IMR-90 (cell line): ENCODE data around the gene MLF2. TPM values are rescaled to one million over a fixed set of nuclear protein-coding genes. Genes with fewer than 3 reads are reported as not detected.

Experiments
- ATAC-seq: fragments of 200-7000 bp; cut with Tn5 transposase; 2 replicates; pipeline ENCODE4 v1.9.1; 2020; ENCODE audit warnings: low read depth, mild to moderate bottlenecking, moderate library complexity
- BruUV-seq: library from RNA; stranded (reverse); fragments of 400-500 nt; replicated peaks from 2 replicates; lab custom pipeline; 2021; lab: Mats Ljungman, UMichigan
- CTCF ChIA-PET: fragments of 300-600 bp; formaldehyde crosslinking; extraction: SDS; loops from one replicate; lab custom pipeline; 2021; ENCODE audit warnings: antibody characterized with exemption; lab: Yijun Ruan, JAX
- POLR2A ChIA-PET: fragments of 300-600 bp; sonication (Branson Sonifier 250); formaldehyde crosslinking; loops from one replicate; lab custom pipeline; 2022; ENCODE audit warnings: antibody characterized with exemption; ENCODE audit not compliant: unreplicated experiment; lab: Charles Lee
- DNase-seq: peaks from one replicate; pipeline ENCODE4 v3.0.0; 2013
- H2AFZ ChIP-seq: replicated peaks from 2 replicates; pipeline ENCODE3; 2013; ENCODE audit warnings: low read length, mild to moderate bottlenecking; ENCODE audit not compliant: poor library complexity
- H2AK5ac ChIP-seq: 2 replicates; pipeline ENCODE4 v1.6.1; 2013; ENCODE audit warnings: low read depth, low read length, inconsistent platforms
- H2AK9ac ChIP-seq: replicated peaks from 2 replicates; pipeline ENCODE3; 2013; ENCODE audit warnings: mild to moderate bottlenecking, low read depth, low read length, moderate library complexity; ENCODE audit not compliant: poor library complexity
- H2BK120ac ChIP-seq: 2 replicates; pipeline ENCODE4 v1.6.1; 2013; ENCODE audit warnings: low read depth, low read length, inconsistent platforms
- H2BK15ac ChIP-seq: 3 replicates; pipeline ENCODE4 v1.6.1; 2013; ENCODE audit warnings: low read depth, low read length, inconsistent platforms
- H2BK20ac ChIP-seq: 2 replicates; pipeline ENCODE4 v1.6.1; 2013; ENCODE audit warnings: low read depth, mild to moderate bottlenecking, inconsistent platforms, low read length, moderate library complexity
- H2BK5ac ChIP-seq: 2 replicates; pipeline ENCODE4 v1.6.1; 2013; ENCODE audit warnings: mild to moderate bottlenecking, low read depth, low read length, inconsistent platforms; ENCODE audit not compliant: poor library complexity, severe bottlenecking
- H3K14ac ChIP-seq: replicated peaks from 2 replicates; pipeline ENCODE4 v1.6.1; 2013; ENCODE audit warnings: low read depth, low read length, inconsistent platforms
- H3K18ac ChIP-seq: 2 replicates; pipeline ENCODE4 v1.6.1; 2013; ENCODE audit warnings: low read depth, low read length, control low read depth
- H3K23ac ChIP-seq: 2 replicates; pipeline ENCODE4 v1.6.1; 2013; ENCODE audit warnings: low read depth, low read length, inconsistent platforms
- H3K27ac ChIP-seq: 2 replicates; pipeline ENCODE4 v1.5.1; 2013; ENCODE audit warnings: mild to moderate bottlenecking, control low read depth, low read length; ENCODE audit not compliant: insufficient read depth
- H3K27me3 ChIP-seq: 2 replicates; pipeline ENCODE4 v1.6.1; 2013; ENCODE audit warnings: low read length; ENCODE audit not compliant: control insufficient read depth, insufficient read depth
- H3K36me3 ChIP-seq: 2 replicates; pipeline ENCODE4 v1.6.1; 2013; ENCODE audit warnings: low read length, mixed read lengths; ENCODE audit not compliant: control insufficient read depth, insufficient read depth
- H3K4ac ChIP-seq: 2 replicates; pipeline ENCODE4 v1.6.1; 2013; ENCODE audit warnings: low read depth, low read length, inconsistent platforms
- H3K4me1 ChIP-seq: 2 replicates; pipeline ENCODE4 v1.6.1; 2013; ENCODE audit warnings: low read length, mixed read lengths; ENCODE audit not compliant: control insufficient read depth, insufficient read depth
- H3K4me2 ChIP-seq: 2 replicates; pipeline ENCODE4 v1.6.1; 2013; ENCODE audit warnings: low read depth, mild to moderate bottlenecking, control low read depth, low read length, moderate library complexity
- H3K4me3 ChIP-seq: 2 replicates; pipeline ENCODE4 v1.5.1; 2013; ENCODE audit warnings: low read depth, mild to moderate bottlenecking, control low read depth, low read length, moderate library complexity; ENCODE audit not compliant: insufficient read depth
- H3K56ac ChIP-seq: 2 replicates; pipeline ENCODE4 v1.6.1; 2013; ENCODE audit warnings: low read length, inconsistent platforms; ENCODE audit not compliant: insufficient read depth; ENCODE audit errors: extremely low read depth
- H3K79me1 ChIP-seq, 2 experiments: 2 replicates each; pipeline ENCODE4 v1.6.1; 2013; ENCODE audit warnings: low read length in 2 of 2, inconsistent platforms in 1 of 2, low read depth in 1 of 2
- H3K9ac ChIP-seq: 2 replicates; pipeline ENCODE4 v1.6.1; 2013; ENCODE audit warnings: low read depth, low read length, control low read depth
- H3K9me1 ChIP-seq: 2 replicates; pipeline ENCODE4 v1.6.1; 2013; ENCODE audit warnings: low read length, inconsistent platforms; ENCODE audit not compliant: insufficient read depth
- H3K9me3 ChIP-seq: 2 replicates; pipeline ENCODE4 v1.6.1; 2013; ENCODE audit warnings: low read length; ENCODE audit not compliant: control insufficient read depth, insufficient read depth
- H4K20me1 ChIP-seq: 2 replicates; pipeline ENCODE4 v1.6.1; 2013; ENCODE audit warnings: low read length, inconsistent platforms; ENCODE audit not compliant: insufficient read depth
- H4K5ac ChIP-seq: 2 replicates; pipeline ENCODE4 v1.6.1; 2013; ENCODE audit warnings: mild to moderate bottlenecking, low read depth, low read length, control low read depth
- H4K8ac ChIP-seq, 2 experiments: 2 replicates each; pipeline ENCODE4 v1.6.1; 2013; ENCODE audit warnings: low read depth in 2 of 2, low read length in 2 of 2, control low read depth in 1 of 2, inconsistent platforms in 1 of 2
- H4K91ac ChIP-seq: 2 replicates; pipeline ENCODE4 v1.6.1; 2013; ENCODE audit warnings: low read depth, low read length, inconsistent platforms; ENCODE audit not compliant: insufficient read depth
- BHLHE40 ChIP-seq: fragments of 150-350 bp; IDR thresholded peaks from 2 replicates; pipeline ENCODE4 v1.6.1; 2016; ENCODE audit warnings: mild to moderate bottlenecking, low read depth, low read length
- CEBPB ChIP-seq: IDR thresholded peaks from 2 replicates; pipeline ENCODE4 v1.6.1; 2012; ENCODE audit warnings: low read depth, low read length, improper control_type of control experiment
- CHD1 ChIP-seq: IDR thresholded peaks from 2 replicates; pipeline ENCODE4 v1.6.1; 2012; ENCODE audit warnings: low read depth, low read length, improper control_type of control experiment
- FOS ChIP-seq: fragments of 150-350 bp; IDR thresholded peaks from 2 replicates; pipeline ENCODE4 v1.6.1; 2016; ENCODE audit warnings: low read depth, low read length
- MAFK ChIP-seq: IDR thresholded peaks from 2 replicates; pipeline ENCODE4 v1.6.1; 2012; ENCODE audit warnings: low read depth, low read length, improper control_type of control experiment
- MAZ ChIP-seq: IDR thresholded peaks from 2 replicates; pipeline ENCODE4 v1.6.1; 2012; ENCODE audit warnings: low read depth, mild to moderate bottlenecking, low read length, improper control_type of control experiment, moderate library complexity, borderline replicate concordance
- MXI1 ChIP-seq: IDR thresholded peaks from 2 replicates; pipeline ENCODE4 v1.6.1; 2012; ENCODE audit warnings: low read depth, mild to moderate bottlenecking, low read length, moderate library complexity, borderline replicate concordance
- NFE2L2 ChIP-seq: fragments of 150-350 bp; IDR thresholded peaks from 2 replicates; pipeline ENCODE4 v1.6.1; 2016; ENCODE audit warnings: low read depth, mild to moderate bottlenecking, low read length
- RAD21 ChIP-seq: IDR thresholded peaks from 2 replicates; pipeline ENCODE4 v1.6.1; 2012; ENCODE audit warnings: low read length, improper control_type of control experiment
- RCOR1 ChIP-seq: IDR thresholded peaks from 2 replicates; pipeline ENCODE4 v1.6.1; 2012; ENCODE audit warnings: mild to moderate bottlenecking, low read length, improper control_type of control experiment; ENCODE audit not compliant: insufficient replicate concordance
- SMC3 ChIP-seq: fragments of 150-350 bp; IDR thresholded peaks from 2 replicates; pipeline ENCODE4 v1.6.1; 2016; ENCODE audit warnings: low read depth, mild to moderate bottlenecking, antibody characterized with exemption, low read length, moderate library complexity
- WGBS, 2 experiments: methylation state at CpG; one replicate each; pipeline versions ENCODE4 v1.1.5 to v1.1.7; 2013; ENCODE audit warnings: missing lambda C conversion rate in 2 of 2; ENCODE audit not compliant: insufficient read length in 1 of 2; ENCODE audit errors: extremely low coverage in 2 of 2; 5-methylcytosine and 5-hydroxymethylcytosine counted together
- dilution Hi-C: fragments of 300-500 bp; cut with HindIII; formaldehyde crosslinking; loops from one replicate; pipeline ENCODE4 v1.14.3; 2018; ENCODE audit warnings: low sequenced_read_pairs; ENCODE audit not compliant: unreplicated experiment
- in situ Hi-C: fragments of 300-500 bp; cut with MboI; formaldehyde crosslinking; loops from 3 replicates; pipeline ENCODE4 v1.14.3; 2019; ENCODE audit warnings: low sequenced_read_pairs, inconsistent platforms, mixed read lengths
- intact Hi-C: fragments of 100-400 bp; cut with micrococcal nuclease; formaldehyde crosslinking; loops from 2 replicates; pipeline ENCODE4 v1.10.0; 2022
- polyA plus RNA-seq, 3 experiments: library from polyadenylated mRNA; depleted of rRNA; stranded (reverse); fragments of >200 nt; gene quantifications; 2 replicates each; pipeline ENCODE4 v1.2.3, GENCODE V29; 2012; ENCODE audit warnings: low replicate concordance in 1 of 3
- total RNA-seq: library from RNA; depleted of rRNA; stranded (reverse); fragments of >200 nt; gene quantifications from 2 replicates; pipeline ENCODE4 v1.2.3, GENCODE V29; 2012
- TF ChIP-seq, protein P1 (sequence below): fragments of 150-350 bp; IDR thresholded peaks from 2 replicates; pipeline ENCODE4 v1.6.1; 2017; ENCODE audit warnings: mild to moderate bottlenecking, antibody characterized with exemption, low read length, low read depth

Gene MLF2
- total and polyA plus RNA-seq, 2 of the 4 experiments (the other 2 are of a cell fraction), result 236 to 403 TPM

- TF ChIP-seq NFE2L2, result no peak
- TF ChIP-seq MAFK, result no peak
- TF ChIP-seq CEBPB, result no peak
- no peak for TF ChIP-seq RAD21
- TF ChIP-seq, protein P1, sequence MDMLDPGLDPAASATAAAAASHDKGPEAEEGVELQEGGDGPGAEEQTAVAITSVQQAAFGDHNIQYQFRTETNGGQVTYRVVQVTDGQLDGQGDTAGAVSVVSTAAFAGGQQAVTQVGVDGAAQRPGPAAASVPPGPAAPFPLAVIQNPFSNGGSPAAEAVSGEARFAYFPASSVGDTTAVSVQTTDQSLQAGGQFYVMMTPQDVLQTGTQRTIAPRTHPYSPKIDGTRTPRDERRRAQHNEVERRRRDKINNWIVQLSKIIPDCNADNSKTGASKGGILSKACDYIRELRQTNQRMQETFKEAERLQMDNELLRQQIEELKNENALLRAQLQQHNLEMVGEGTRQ, result no peak
Measured at GRCh38 chr12:6778217-6778573, 25.3 kb upstream of the MLF2 start (continued).

DNA sequence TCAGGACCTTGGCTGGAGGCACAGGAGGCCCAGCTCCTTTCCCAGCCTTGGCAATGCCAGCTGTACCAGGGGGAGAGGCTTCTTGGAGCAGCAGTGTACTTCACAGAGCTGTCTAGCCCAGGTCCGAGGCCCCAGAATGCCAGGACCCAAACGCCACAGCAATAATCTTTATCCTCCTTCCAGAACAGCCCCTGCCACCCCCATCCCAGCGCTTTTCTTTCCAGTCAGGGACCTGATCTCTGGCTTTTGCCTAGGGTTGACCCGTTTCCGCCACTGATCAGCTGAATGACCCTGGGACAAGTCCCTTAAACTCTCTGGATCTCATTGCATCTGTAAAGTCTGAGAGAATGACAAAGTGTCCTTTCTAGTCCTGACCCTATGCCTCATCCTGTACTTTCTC lies 24.4 kb upstream of the MLF2 start:
- Histone ChIP-seq H3K4me1 (peaks cover 4% of the 10 kb centered on the region; the same call in 1 of the 2 replicates), H2AFZ (no peak overlapping the region)
- WGBS, 2 experiments, result 92% methylated on average over 2 of the region's 5 CpGs; no CpG with 5 or more reads in 1 of the 2 experiments

More for the DNA sequence above, 24.4 kb upstream of the MLF2 start:
- no peaks in the 10 kb centered on the region for H3K79me1 ChIP-seq
- ATAC-seq (no peak), DNase-seq (no peak)
- no peaks in the 10 kb centered on the region for H4K20me1 ChIP-seq
- no peak overlapping the region for H3K27ac ChIP-seq
- no peak overlapping the region for H2BK120ac ChIP-seq
- H2BK5ac ChIP-seq, result no peak overlapping the region
- H3K23ac ChIP-seq, result no peak overlapping the region; the same call in 1 of the 2 replicates
- H4K8ac ChIP-seq, result no peak overlapping the region
- H2BK20ac ChIP-seq, result no peak overlapping the region
- H2AK5ac ChIP-seq, result no peak overlapping the region
- peak overlapping the region; percentile 45 for H2AK9ac ChIP-seq
- no peaks in the 10 kb centered on the region for H3K9me3 ChIP-seq
- no peak overlapping the region for H4K5ac ChIP-seq
- no peak for TF ChIP-seq CEBPB
- TF ChIP-seq MXI1, result no peak
- no peak for TF ChIP-seq CHD1
- TF ChIP-seq, protein P1, result no peak
- no peak for TF ChIP-seq MAFK
- no peak for TF ChIP-seq BHLHE40
- no peak for TF ChIP-seq SMC3
- TF ChIP-seq FOS, result no peak
- TF ChIP-seq RCOR1, result no peak
- TF ChIP-seq MAZ, result no peak
- in situ Hi-C loops, result no loop called here
- H3K27me3 ChIP-seq, result no peaks in the 10 kb centered on the region
- no peak overlapping the region for H3K14ac ChIP-seq
- H2BK15ac ChIP-seq, result no peak overlapping the region
- H3K9me1 ChIP-seq, result no peaks in the 10 kb centered on the region
- H3K4me2 ChIP-seq, result no peak overlapping the region
- POLR2A ChIA-PET, result no interaction called here
- H3K56ac ChIP-seq, result no peak overlapping the region
- no peak overlapping the region for H3K18ac ChIP-seq
- H3K4me3 ChIP-seq, result no peak overlapping the region
- no peak overlapping the region for H3K4ac ChIP-seq
- intact Hi-C loops, result no loop called here
- no peak overlapping the region for H4K91ac ChIP-seq
- H3K9ac ChIP-seq, result no peak overlapping the region
- CTCF ChIA-PET, result interaction anchor here (1.2 to 2.3 kb wide), 2 partner anchors 11 to 24 kb away, joined by 4 to 16 read pairs; partner anchors contain the start of gene MLF2
- no peaks in the 10 kb centered on the region for H3K36me3 ChIP-seq
- dilution Hi-C loops, result no loop called here
- no TSS peak for BruUV-seq
